GM18868 (cell line): ENCODE data around the gene TMEM236.
A peak's percentile ranks its signal among the peaks of the same experiment; 100 is the strongest.

Experiments used
- ATAC-seq: cut with Tn5 transposase; IDR thresholded peaks from one replicate; pipeline ENCODE4 v1.9.1; 2021; ENCODE audit warnings: mild to moderate bottlenecking, moderate library complexity; ENCODE audit not compliant: unreplicated experiment

Gene TMEM236

DNA sequence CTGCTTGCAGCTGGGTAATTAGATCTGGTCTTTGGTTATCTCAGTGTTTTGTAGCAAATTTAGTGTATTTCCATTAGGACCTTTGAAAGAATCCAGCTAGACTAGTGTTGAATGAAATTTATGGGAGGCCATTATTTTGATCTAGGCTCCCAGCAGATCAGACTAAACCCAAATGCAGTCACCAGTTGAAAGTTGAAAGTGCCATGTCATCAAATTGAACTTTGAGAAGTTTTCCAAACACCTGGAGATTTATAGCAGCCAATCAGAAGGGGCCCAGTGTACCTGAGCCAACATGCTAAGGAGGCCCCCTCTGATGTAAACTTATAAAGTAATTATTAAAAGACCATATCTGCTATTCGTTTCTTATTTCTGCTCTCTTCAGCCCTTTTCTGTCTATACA, 11.3 kb upstream of the TMEM236 start:
- ATAC-seq: no peak

DNA sequence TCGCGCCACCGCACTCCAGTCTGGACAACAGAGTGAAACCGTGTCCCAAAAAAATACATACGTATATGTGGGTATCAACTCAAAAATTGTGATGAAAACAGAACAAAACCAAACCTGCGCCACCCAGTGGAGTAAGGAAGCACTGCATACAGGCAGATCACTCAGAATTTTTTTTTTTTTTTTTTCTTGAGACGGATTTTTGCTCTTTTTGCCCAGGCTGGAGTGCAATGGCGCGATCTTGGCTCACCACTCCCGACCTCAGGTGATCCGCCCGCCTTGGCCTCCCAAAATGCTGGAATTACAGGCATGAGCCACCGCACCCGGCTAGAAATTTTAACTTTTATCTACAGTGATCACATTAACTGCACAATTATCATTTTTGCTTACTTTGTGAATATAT, 9.1 kb upstream of the TMEM236 start:
- no peak for ATAC-seq

DNA sequence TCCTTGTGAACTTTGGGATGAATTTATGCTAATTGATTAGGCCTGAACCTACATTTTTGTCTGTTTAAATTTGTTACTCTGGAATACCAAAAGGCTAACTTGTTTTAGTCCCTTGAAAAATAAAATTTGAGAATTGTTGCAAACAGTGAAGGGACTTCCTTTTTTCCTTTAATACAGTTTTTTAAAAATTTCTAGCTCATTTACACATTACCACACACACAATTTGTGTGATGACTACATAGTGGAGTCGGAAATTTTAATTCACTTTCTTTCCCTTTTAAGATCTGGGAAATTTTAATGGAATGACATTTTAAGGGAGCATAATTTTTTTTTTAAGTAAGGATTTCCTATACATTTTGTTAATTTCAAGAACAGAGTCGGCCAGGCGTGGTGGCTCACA, 8.6 kb upstream of the TMEM236 start:
- no peak for ATAC-seq

DNA sequence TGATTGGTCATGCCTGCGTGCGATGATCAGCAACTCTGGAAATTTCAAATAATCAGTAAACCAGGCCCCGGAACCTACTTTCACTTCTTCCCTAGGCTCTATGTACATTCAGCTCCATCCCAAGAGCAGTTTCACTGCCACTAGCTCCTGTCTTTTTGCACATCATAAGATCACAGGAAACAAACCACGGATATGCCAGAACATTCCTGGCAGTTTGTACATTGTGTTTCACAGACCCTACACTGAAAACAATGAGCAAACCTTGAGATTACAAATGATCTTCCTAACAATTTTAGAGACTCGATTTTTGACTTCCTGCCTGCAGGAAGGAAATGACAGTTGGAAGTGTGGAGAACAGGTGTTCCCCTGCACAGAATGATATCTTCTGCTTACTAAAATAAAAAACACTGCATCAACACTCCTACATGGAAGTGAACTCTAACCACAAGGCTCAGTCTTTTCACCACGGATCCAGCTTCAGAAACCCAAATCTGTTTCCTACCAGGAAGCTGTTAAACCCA, 7.6 kb upstream of the TMEM236 start:
- ATAC-seq: no peak

DNA sequence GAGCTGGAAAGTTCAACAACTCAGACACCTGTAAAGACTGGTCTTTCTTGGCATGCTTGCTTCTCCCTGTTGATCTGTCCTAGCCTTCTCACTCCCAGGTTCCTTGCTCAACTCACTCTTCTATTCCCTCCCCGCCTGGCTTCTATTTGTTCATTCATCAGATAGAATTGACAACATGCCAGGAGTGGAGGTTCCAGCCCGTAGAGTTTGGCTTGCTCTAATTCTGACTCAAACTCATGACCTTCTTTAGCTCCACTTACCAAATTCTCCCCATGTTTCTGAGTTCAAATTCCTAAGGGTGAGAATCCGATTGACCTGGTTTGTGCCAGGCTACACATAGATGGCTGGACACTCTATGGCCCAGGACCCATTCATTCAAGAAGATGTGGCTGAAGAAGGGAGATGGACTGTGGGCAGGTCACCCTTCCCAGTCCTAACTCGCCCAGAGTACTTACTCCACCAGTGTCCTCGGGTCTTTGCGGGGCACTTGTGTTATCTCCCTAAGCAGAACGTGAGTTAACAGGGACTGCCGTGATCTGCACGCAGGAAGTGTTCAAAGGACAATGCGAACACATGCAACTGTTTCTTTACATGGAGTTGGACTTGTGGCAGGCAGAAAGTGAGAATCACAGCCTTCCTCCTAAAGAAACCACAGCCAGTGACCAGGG, 4.0 kb upstream of the TMEM236 start:
- ATAC-seq: no peak

DNA sequence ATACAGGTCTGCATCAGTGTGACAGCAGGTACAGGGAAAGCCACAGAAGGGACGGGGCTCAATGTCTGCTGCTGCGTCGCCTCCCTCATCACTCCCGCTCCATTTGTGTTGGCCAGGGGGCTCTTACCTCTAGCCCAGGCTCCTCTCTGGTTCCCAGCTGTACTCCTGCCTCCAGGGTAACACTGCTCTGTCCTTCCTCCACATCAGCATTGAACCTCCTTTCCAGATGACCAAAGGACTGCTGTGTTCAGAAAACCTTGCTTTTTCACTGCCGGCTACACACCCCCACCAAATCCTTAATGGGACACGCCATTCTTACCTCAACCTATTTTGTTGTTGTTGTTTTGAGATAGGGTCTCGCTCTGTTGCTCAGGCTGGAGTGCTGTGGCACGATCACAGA, 2.1 kb upstream of the TMEM236 start:
- ATAC-seq: no peak

DNA sequence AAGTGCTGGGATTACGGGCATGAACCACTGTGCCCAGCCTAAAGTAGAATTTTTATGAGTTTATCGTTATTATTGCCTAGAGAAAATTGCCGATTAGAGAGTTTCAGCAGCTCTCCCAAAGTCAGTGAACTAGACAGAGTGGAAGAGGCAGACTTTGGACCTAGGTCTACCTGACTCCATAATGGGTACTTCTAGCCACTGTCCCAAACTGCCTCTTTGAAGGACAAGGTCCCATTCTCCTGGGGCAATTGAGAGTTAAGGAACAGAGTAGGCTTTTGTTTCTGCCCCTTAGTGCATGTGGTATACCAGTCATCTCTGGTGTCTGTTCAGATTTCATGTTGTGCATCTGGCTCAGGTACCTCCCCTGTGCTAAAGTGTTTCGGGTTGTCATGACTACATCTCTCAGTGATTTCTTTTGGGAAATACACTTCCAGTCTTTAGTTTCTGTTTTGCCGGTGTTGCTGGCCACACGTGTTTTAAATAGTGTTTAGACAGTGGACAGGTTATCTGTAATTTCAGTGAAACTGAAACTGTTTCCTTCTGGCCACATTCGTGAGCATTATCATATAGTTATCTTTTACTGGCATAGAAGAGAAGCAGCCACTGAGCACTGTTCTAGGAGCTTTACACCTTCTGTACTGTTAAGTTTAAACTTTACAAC, 4.7 kb downstream of the TMEM236 start:
- ATAC-seq: peak; percentile 97

DNA sequence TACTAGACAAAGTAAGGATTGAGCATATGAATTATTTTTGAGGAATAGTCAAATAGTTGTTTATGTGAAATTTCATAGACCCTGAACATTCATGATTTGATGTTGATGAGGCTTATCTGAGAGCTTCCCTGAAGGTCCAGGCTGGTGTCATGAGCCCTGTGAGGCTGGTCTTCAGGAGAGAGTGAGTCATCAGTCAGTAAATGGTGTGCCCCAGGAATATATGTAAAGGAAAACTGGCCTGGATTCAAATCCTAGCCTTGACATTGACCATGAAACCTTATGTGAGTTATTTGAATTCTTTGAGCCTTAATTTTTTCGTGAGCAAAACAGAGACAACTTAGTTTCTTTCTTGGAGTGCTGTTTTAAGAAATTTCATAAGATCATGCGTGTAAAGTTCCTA, 6.2 kb downstream of the TMEM236 start:
- no peak for ATAC-seq

DNA sequence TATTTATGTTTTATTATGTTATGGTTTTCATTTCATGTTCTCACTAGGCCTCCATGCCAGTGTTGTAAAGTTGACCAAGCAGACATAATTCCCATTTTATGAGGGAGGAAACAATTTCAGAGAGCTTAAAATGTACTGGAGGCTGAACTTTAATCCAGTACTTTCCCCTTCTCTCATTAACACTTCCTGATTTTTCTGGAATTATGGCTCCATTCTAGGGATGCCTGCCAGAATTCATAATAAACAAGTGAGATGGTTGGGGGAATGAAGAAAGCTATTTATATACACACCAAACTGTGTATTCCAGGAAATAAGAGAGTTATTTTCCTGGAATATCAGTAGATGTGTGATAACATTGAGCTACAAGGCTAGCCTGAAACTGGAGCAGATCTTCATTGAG, 6.9 kb downstream of the TMEM236 start:
- no peak for ATAC-seq

DNA sequence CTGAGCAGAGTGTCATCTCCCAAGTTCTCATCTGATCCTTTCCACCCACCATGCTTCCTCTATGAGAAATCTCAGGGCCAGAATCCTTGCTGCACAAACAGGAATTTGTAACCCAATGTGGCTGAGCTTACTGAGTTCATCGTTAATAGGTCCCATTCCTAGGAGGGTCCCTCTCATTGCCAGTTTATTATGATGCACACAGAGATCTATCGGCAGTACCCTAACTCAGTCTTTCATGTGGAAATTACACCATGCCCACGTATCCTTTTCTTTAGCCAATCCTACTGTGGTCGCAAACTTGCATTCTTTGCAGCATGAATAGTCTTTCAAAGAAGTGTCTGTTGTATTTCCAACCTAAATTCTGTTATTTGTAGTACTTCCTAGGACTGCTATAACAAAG, 12.1 kb downstream of the TMEM236 start:
- ATAC-seq: no peak

DNA sequence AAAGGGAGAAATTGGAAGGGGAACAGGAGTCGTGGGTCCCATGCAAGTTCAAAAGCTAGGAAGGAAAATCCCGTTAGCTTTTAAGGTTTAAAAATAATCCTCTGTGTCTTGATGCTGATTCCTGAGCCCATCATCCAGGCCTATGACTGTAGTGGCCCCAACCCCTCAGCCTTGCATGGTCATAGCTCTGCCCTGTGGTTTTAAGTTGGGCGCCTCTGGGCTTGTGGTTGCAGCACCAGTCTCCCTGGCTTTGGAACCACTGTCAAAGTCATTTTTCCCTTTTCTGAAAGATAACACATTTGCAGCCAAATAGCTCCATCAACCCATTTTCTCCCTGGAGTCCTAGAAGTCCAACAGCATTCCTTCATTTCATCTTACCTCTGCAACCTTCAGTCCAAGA, 13.6 kb downstream of the TMEM236 start:
- no peak for ATAC-seq

DNA sequence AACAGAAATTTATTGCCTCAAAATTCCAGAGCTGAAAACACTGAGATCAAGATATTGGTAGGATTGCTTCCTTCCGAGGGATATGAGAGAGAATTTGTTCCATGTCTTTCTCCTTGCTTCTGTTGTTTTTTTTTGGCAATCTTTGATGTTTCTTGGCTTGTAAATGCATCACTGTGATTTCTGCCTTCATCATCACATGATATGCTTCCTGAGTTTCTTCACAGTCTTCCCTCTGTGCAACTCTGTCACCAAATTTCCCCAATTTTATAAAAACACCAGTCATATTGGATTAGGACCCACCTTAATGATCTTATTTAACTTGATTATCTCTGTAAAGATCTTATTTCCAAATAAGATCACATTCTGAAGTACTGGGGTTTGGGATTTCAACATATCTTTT, 14.7 kb downstream of the TMEM236 start:
- no peak for ATAC-seq

DNA sequence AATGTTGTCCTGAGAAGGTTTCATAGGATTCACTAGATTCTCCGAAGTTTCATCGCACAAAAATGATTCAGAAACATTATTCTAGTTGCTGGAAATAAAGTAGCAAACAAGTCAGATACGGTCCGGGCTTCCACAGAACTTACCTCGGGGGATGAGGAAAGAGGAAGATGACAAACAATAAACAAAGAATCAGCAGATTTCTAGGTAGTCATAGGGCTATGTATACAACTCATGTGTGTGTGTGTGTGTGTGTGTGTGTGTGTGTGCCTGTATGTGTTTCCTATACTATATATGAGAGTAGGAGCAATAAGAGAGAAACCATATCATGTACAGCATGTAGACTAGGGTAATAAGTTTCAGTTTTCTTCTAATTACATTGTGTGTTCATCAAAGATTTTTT, 16.5 kb downstream of the TMEM236 start:
- ATAC-seq: no peak

DNA sequence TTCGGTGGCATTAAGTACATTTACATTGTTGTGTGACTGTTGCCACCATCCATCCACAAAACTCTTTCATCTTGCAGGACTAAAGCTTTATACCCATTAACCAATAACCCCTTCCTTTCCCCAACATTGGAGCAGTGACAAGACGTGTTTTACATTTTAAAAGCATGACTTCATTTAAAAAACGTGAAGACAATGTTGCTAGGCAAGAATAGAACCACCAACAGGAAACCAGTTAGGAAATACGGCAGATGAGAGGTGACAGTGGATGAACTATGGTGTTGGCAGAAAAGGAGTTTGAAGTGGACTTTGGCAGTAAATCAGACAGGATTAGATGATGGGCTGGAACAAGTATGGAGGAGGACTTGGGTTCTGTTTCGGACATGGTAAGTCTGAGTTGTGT, 17.0 kb downstream of the TMEM236 start:
- ATAC-seq: no peak

DNA sequence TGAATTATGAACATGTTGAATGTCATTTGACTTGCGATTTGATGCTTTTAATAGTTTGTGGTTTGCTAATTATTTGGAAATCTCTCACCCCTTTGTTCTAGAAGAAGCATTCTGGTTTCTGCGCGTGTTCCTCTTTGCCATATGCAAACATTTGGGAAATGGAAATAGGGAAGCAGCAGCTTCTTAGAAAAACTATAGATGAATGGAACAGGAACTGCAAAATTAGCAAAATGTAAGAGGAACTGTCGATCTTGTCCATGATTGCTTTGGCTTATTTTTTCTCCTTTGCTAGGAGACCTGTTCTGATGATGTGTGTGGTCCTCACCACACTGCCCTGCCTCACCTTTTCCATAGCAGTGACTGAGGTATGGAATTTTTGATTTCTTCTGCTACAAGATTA, 19.0 kb downstream of the TMEM236 start:
- no peak for ATAC-seq

DNA sequence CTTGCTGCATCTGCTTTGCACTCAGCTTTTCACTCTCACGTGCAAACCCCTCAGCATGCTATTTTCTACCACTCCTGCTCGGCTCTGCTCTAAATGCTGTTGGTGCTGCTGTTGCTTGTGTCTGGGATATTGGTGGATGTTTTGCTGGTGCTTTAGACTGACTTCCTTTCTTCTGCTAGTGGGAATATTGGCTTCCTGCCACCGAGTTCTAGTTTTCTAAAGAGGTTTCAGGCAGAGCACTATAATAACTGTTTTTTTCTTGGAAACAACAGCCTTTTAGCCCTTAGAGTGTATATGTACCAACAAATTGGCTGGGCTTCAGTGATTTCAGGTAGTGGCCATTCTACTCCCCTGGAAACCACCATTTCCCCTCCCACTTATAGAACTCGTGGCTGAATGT, 27.8 kb downstream of the TMEM236 start:
- ATAC-seq: no peak

DNA sequence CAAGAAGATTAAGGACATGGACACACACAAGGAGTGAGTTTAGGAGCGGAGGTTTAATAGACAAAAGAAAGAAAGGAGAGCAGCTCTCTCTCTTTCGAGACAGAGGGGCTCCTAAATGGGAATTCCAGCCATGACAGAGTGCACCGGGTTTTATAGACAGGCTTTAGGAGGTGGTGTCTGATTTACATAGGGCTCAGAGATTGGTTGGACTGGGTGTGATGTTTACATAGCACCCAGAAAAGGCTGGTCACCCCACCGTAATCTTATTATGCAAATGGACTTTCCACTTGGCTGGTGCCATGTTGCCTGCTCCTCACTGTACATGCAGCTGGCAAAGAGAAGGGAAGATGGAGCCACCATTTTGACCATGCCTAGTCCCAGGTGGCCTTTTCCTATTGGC, 28.7 kb downstream of the TMEM236 start:
- ATAC-seq: no peak

DNA sequence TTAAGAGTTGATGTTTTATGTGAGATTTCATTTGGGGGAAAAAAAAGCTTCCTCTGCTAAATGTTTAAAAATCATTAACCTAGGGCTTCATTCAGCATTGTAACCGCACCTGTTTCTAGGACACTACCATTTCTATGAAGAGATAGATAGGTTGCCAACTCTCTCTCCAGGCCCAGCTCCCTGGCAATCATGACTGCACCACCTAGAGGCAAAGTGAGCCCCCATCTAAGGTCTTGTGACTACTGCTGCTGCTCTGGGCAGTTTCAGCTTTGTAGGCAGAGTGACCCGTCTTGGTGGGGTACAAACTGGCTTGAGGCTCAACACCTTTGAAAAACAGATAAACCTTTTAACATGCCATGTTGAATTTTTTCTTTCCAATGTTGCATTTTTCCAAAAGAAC, 29.9 kb downstream of the TMEM236 start:
- ATAC-seq: no peak

DNA sequence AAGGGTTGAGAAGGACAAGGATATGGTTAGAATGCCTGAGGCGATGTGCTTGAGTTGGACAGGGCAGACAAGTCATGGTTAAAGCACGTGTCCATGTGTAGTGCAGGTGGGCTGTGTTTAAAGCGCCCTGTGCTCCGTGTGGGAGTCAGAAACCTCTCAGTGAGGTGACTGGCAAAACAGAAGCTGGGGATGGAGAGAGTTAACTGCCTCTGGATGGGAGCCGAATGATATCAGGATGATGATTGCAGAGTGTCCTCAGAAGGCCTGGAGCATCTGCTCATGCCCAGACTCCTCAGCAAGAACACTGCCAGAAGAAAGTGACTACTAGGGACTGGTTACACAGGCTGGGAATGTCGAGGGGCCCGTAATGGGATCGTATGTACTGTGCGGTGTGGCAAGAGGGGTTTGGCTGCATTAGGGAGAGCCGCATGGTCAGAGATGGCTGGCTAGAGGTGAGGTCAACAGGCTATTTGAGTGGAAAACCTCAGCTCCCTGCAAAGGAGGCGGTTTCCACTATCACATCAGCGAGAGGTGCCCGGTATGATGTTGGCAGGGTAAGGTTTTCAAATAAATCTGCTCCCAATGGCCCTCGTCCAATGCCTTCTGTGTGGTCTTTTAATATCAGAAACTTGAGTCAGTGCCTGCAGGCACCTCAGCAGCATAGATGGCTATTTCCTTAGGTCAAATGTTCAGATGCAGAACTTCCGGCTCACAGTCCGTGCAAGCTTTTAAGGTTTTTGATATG, 31.1 kb downstream of the TMEM236 start:
- ATAC-seq: no peak

DNA sequence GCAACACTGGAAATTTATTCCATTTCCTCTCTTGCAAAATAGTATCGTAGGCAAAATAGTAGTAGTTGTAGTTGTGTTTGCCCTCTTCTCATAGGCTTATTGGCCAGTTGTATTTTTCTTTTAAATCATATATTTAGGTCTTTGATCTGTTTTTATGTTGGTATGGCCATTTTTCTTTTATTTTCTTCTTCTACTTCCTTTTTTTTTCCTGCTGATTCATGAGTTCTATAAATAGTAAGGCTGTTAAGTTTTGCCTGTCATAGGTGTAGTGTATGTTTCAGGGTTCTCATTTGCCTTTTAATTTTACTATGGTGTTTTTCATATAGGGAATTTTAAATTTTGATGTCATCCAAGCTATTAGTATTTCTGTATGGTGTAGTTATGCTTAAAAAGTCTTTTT, 31.8 kb downstream of the TMEM236 start:
- no peak for ATAC-seq

DNA sequence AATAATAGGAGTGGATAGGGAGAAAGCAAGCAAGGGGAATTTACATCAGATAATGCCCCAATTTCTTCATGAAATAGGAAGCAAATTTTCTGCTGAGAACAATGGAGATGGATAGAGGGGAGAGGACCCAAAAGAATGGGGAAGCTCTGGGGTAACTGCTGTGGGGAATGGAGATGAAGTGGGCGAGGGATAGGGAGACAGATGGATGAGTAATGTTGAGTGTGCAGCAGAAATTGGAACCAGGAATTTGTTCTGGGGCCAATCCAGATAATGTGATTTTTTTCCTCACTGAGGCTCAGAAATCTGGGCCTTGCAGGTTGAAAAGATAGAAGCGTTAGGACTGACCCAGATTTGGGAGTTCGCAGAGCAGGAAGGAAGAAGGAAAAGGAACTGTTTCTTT, 32.7 kb downstream of the TMEM236 start:
- no peak for ATAC-seq

DNA sequence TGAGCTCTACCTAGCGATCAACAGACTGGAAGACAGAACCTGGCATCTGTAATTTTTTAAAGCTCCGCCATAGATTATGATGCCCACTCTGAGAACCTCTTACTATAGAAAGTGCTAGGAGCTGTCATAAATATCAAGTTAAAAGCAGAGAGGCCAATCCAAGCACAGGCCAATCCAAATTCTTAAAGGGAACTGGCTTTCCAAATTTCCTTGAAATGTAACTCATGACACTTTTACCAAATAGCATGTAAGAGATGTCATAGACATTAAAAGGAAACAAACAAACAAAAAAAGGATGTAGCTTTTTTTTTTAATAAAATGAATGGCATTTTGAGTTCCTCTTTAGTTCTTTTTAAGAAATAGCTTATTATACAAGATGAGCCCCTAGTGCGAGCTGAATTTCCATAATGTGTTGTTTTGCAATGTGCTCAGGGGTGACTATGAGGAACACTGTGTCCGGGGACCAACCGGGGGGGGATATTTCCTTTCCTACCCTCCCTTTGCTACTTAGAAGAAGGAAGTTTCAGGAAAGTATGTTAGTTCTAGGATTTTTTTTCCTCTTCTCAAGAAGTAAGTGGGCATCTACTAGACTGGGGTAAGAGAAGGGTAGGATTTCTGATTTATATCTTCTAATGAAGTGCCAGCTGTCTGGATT, 33.4 kb downstream of the TMEM236 start:
- no peak for ATAC-seq
